SHP77 (cell line): ENCODE measurements around the gene HYI.
"Not testable (repeated sequence)": the region's sequence is repeated elsewhere in the genome, so short reads cannot be mapped to it uniquely, and the experiment has no call there.

Source experiments
- DNase-seq, 2 experiments: peaks; one replicate each; lab custom pipeline; 2025; lab: John Stamatoyannopoulos, UW

Gene HYI

DNA sequence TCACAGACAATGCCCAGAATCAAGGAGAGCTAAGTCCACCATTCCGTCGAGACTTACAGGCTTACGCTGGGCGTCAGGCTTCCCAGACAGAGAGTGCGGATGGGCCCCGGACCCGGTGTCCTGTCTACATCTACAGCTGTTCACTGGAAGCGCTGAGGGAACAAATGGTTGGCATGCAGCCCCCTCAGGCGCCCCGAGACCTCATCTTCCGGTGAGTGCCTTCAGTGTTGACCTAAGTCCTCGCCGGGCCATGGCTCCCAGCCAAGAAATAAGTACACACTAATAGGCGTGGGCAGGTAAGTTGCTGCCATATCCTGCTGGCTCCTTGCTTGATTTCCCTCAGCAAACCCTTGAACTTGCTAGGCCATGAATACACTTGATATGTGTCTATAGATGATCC is 26.2 kb downstream of the HYI start:
- no peak for DNase-seq

DNA sequence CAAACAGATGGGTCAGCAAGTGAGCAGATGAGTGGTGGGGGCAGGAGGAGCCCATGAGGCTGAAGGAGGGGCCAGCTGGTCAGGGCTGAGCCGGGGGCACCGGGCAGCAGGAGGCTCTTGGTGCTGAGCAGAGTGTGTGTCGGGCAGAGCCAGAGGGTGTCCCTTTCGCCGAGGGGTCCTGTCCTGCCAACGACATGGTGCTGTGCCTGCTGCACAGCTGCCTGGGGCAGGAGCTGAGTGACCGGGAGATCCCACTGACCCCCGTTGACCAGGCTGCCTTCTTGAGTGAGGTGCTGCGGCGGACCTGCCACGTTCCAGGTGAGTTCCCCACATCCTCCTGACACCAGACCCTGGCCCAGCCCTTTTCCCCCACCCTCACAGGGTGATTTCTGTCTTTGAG is 27.5 kb downstream of the HYI start:
- no peak for DNase-seq

DNA sequence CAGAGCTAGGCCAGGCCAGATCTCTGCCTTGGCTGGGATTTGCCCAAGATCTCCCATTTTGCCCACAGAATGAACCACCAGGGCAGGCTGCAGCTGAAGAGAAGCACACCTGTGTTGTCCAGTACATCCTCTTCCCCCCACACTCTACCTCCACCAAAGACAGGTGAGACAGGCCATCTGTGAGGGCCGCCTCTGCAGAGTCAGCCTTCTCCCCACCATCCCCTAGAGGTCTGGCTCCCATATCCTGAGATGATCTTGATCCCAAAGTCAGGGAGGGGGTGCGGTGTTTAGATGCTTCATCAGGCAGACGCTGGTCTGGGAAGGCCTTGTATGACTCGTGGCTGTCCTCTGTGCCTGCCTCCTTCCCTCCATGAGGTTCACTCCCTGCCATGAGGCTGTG is 28.7 kb downstream of the HYI start:
- DNase-seq: no peak

DNA sequence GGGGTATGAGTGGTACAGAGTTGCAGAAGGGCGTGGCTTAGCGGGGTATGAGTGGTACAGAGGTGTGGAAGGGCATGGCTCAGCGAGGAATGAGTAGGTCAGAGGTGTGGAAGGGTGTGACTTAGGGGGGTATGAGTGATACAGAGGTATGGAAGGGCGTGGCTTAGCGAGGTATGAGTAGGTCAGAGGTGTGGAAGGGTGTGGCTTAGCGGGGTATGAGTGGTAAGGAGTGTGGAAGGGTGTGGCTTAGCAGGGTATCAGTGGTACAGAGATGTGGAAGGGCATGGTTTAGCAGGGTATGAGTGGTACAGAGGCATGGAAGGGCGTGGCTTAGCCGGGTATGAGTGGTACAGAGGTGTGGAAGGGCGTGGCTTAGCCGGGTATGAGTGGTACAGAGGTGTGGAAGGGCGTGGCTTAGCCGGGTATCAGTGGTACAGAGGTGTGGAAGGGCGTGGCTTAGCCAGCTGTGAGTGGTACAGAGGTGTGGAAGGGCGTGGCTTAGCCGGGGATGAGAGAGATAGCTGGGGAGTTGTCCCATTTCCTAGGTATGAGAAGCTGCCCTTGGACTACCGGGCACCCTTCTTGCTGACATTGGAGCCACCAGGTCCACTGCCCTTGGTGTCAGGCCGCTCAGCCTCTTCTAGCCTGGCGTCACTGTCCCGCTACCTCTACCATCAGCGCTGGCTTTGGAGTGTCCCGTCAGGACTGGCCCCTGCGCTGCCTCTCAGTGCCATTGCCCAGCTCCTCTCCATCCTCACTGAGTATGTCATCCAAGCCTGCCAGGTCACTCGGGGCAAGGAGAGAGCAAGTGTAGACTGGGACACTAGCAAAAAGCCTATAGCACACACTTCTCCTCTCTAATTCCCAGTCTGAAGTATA is 29.8 kb downstream of the HYI start:
- no peak for DNase-seq

DNA sequence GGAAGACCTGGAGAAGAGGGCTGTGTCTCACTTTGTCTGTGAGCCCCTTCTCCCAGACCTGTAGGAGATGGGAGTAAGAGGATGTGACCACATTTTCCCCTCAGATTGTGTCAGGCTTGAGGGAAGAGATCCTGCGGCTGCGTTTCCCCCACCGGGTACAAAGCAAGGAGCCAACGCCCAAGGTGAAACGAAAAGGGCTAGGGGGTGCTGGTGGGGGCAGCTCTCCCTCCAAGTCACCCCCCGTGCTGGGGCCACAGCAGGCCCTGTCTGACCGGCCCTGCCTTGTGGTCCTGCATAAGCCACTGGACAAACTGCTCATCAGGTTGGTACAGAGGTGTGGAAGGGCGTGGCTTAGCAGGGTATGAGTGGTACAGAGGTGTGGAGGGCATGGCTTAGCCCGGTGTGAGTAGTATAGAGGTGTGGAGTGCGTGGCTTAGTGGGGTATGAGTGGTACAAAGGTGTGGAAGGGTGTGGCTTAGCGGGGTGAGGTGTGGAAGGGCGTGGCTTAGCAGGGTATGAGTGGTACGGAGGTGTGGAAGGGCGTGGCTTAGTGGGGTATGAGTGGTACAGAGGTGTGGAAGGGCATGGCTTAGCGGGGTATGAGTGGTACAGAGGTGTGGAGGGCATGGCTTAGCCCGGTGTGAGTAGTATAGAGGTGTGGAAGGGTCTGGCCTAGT is 30.6 kb downstream of the HYI start:
- DNase-seq: no peak

- DNase-seq: no peak
Measured at GRCh38 chr1:43421976-43422750, 31.6 kb downstream of the HYI start.

DNA sequence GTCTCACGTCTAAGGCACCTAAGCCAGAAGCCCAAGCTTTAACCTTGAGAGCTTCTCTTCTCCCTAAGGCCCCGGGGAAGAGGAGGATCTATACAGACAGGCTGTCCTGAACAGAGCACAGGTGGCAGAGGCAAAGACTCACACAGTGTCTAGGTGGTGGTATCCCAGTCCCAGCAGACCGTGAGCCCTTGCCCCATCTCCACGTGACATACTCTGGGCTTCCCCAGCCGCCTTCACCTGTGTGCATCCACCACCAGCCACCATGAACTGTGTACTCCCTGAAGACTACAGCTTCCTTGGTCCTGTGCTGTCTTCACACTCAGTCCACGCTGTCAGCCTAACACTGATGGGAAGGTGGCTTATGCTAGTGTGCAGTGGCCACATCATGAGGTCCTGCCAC is 32.3 kb downstream of the HYI start:
- no peak for DNase-seq

DNA sequence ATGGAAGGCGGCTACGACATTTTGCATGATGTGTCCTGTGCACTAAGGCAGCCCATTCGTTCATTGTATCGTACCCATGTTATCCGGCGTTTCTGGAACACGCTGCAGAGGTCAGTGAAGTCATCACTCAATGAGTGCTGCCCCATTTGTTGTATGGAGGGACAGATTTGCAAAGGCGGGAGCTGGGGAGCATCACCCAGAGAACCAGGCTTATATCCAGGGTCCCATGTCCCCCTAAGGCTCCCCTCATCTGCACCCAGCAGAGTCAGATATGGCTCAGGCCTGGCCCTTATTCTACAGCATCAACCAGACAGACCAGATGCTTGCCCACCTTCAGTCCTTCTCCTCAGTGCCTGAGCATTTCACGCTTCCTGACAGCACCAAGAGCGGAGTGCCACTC is 32.9 kb downstream of the HYI start:
- no peak for DNase-seq

DNA sequence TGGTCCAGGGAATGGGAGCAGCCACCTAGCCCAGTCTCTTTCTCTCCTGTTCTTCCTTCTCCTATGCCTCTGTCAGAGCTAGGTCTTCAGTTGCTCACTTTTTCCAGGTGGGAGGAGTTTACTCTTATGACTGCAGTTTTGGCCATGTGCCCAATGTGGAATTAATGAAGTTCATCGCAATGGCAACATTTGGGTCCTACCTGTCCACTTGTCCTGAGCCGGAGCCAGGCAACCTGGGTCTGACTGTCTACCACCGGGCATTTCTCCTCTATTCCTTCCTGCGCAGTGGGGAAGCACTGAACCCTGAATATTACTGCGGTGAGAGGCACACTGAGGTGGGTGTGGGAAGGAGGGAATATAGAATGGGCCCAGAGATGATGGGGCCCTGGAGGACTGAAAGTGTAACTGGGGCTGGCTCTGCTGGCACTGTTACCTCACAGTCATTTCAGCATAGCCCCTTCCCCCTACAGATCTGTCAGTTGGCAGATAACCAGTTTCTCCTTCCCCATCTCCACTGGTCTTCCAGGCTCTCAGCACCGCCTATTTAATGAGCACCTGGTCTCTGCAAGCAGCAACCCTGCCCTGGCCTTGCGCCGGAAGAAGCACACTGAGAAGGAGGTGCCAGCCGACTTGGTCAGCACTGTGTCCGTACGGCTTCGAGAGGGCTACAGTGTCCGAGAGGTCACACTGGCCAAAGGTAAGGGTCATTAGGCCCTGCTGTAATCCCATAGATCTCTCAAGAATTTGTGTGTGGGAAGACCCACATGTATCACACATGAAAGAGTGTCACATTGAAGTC is 33.9 kb downstream of the HYI start:
- DNase-seq: no peak

DNA sequence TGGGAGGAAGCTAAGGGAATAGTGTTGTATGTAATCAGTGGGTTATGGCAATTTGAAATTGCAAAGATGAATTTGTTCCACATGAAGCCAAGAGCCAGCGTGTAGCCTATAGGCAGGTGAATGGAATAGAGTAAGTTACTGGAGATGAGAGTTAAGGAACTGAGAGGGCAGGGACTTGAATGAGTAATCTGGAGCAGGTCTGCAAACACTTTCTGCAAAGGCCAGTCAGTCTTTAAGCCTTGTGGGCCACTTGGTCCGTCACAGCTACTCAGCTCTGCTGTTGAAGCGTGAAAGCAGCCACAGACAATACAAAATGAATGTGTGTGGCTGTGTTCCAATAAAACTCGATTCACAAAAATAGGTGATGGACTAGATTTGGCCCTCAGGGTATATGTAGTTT is 34.9 kb downstream of the HYI start:
- DNase-seq: no peak

- DNase-seq: no peak
Measured at GRCh38 chr1:43415901-43416300, 37.8 kb downstream of the HYI start.

GRCh38 chr1:43414634-43415223 is 39.0 kb downstream of the HYI start:
- DNase-seq: peak in 1 of 2 experiments; percentile 32

GRCh38 chr1:43413426-43413825 is 40.3 kb downstream of the HYI start:
- DNase-seq: not testable (repeated sequence)

DNA sequence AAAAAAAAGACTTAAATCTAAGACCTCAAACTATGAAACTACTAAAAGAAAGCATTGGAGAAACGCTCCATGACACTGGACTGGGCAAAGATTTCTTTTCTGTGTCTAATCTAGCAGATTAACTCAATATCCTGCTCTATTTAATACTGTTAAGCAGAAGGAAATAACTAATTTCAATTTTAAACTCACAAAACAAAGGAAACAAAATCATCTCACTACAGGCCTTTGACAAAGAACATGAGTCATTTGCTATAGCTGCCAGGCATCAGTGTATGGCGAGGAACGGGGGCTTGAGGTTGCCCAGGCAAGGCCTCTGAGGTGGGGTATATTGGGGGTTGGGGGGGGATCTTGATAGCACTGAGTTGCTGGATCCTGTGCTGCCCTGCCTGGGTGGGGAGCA is 43.2 kb downstream of the HYI start:
- no peak for DNase-seq

- DNase-seq: no peak
Measured at GRCh38 chr1:43405876-43406234, 47.9 kb downstream of the HYI start.

- no peak for DNase-seq
Measured at GRCh38 chr1:43405219-43405875, 48.4 kb downstream of the HYI start.

- DNase-seq: no peak
Measured at GRCh38 chr1:43404353-43404752, 49.4 kb downstream of the HYI start.

DNA sequence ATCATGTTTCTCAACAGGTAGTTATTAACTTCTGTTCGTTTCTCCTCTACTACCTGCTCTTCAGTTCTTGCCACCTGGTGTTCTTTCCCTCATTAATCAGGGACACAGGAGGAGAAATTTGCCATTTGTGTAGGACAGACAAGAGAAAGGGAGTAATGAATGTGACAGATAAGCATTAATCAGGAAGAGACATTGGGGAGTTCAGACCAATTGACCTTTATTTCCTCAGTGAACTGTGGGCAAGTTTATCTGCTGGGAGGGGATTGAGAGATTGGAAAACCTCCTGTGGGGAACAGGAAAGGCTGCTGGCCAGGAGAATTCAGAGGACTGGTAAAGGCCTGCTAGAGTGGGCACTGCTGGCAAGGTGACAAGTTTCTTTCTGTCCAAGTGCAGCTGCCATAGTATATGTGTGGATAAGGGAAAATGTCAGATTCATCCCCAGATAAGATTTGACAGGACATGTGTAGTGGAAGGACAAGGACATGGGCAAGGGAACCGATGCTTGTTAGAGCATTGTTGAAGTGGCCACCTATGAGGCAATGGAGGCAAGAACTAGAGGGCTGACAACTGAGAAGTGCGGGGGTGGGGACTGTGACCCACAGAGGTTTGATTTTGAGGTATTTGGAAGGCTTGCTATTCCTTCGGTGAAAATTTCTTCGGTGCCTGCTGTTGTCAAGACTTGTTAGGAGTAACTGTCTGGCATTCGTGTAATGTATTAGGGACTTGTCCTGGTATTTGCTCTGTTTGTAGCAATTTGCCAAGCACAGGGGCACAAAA is 51.5 kb downstream of the HYI start:
- DNase-seq: no peak
